HepG2 (cell line): ENCODE results near the gene GNL1. TPM values are rescaled to one million over a fixed set of nuclear protein-coding genes. Genes with fewer than 3 reads are reported as not detected.

ENCODE experiments used
- ATAC-seq: fragments of 200-7000 bp; cut with Tn5 transposase; 3 replicates; pipeline ENCODE4 v1.9.1; 2020; ENCODE audit warnings: mild to moderate bottlenecking, moderate library complexity
- BruUV-seq: library from RNA; stranded (reverse); fragments of 400-500 nt; replicated peaks from 2 replicates; lab custom pipeline; 2021; lab: Mats Ljungman, UMichigan
- CTCF ChIA-PET: fragments of 300-600 bp; formaldehyde crosslinking; extraction: SDS; loops from one replicate; lab custom pipeline; 2021; ENCODE audit warnings: low total read pairs, inconsistent platforms, low intra/inter-chr PET ratio; lab: Yijun Ruan, JAX
- POLR2A ChIA-PET: fragments of 350-600 bp; sonication (Branson Sonifier 250); formaldehyde crosslinking; loops from one replicate; lab custom pipeline; 2020; ENCODE audit warnings: antibody characterized with exemption, inconsistent platforms; lab: Yijun Ruan, JAX
- DNase-seq: peaks from one replicate; pipeline ENCODE4 v3.0.0-alpha.2; 2015; ENCODE audit warnings: low spot score
- FAIRE-seq: peaks from 3 replicates; lab custom pipeline; 2011; peaks lifted over from hg19 to GRCh38; lab: Jason Lieb, UNC
- H2AFZ ChIP-seq: one replicate; pipeline ENCODE4 v1.6.1; 2011; ENCODE audit warnings: low read length, inconsistent platforms
- H3K27ac ChIP-seq: fragments of 300-600 bp; 3 replicates; pipeline ENCODE4 v1.8.0; 2011; ENCODE audit warnings: mixed run types, mild to moderate bottlenecking, mixed read lengths, low read length, inconsistent platforms; ENCODE audit not compliant: insufficient read depth; ENCODE audit errors: extremely low read length
- H3K27me3 ChIP-seq, 2 experiments: fragments of 200-600 bp in 1 of 2; 2 replicates in 1 of 2; 3 replicates in 1 of 2; pipeline versions ENCODE4 v1.6.0 to v1.8.0; 2011; ENCODE audit warnings: low read length in 2 of 2, mild to moderate bottlenecking in 2 of 2, moderate library complexity in 2 of 2, inconsistent platforms in 1 of 2; ENCODE audit not compliant: insufficient read depth in 2 of 2, control insufficient read depth in 1 of 2
- H3K36me3 ChIP-seq, 2 experiments: fragments of 200-600 bp in 1 of 2; replicated peaks in 1 of 2; 2 replicates in 1 of 2; 3 replicates in 1 of 2; pipeline versions ENCODE4 v1.5.1 to v1.8.0; 2011; ENCODE audit warnings: low read length in 2 of 2, inconsistent platforms in 1 of 2; ENCODE audit not compliant: insufficient read depth in 2 of 2, control insufficient read depth in 1 of 2
- H3K4me1 ChIP-seq: 2 replicates; pipeline ENCODE4 v1.5.1; 2012; ENCODE audit warnings: low read length, inconsistent platforms; ENCODE audit not compliant: insufficient read depth
- H3K4me2 ChIP-seq: 2 replicates; pipeline ENCODE4 v1.6.0; 2011; ENCODE audit warnings: low read depth, low read length, inconsistent platforms
- H3K4me3 ChIP-seq, 3 experiments: fragments of 200-600 bp in 1 of 3; sonication (generic), shearing (Covaris generic) in 1 of 3; replicated peaks in 1 of 3; 2 replicates each; pipeline ENCODE4 v1.5.1; 2011 to 2016; ENCODE audit warnings: low read length in 3 of 3, inconsistent platforms in 2 of 3, low read depth in 2 of 3, mild to moderate bottlenecking in 2 of 3, control low read depth in 1 of 3, mixed read lengths in 1 of 3; ENCODE audit not compliant: insufficient read depth in 1 of 3
- H3K79me2 ChIP-seq: one replicate; pipeline ENCODE4 v1.6.1; 2011; ENCODE audit warnings: low read length, inconsistent platforms; ENCODE audit not compliant: insufficient read depth
- H3K9ac ChIP-seq: 2 replicates; pipeline ENCODE4 v1.6.0; 2011; ENCODE audit warnings: mild to moderate bottlenecking, low read depth, low read length, inconsistent platforms; ENCODE audit not compliant: insufficient read depth
- H3K9me3 ChIP-seq: 2 replicates; pipeline ENCODE4 v1.5.1; 2012; ENCODE audit warnings: mild to moderate bottlenecking, low read length
- H4K20me1 ChIP-seq: 2 replicates; pipeline ENCODE4 v1.6.0; 2011; ENCODE audit warnings: inconsistent platforms, mild to moderate bottlenecking, low read length, moderate library complexity; ENCODE audit not compliant: insufficient read depth
- HMGXB3 ChIP-seq: sonication (generic); formaldehyde crosslinking; IDR thresholded peaks from 2 replicates; pipeline ENCODE4 v1.4.0; 2020; ENCODE audit warnings: missing genetic modification reagents, borderline replicate concordance
- HNRNPUL1 ChIP-seq: fragments of 200-400 bp; formaldehyde crosslinking; IDR thresholded peaks from 2 replicates; pipeline ENCODE4 v1.6.1; 2017; ENCODE audit warnings: low read depth, mild to moderate bottlenecking, low read length, moderate library complexity
- MAX ChIP-seq: IDR thresholded peaks from 2 replicates; pipeline ENCODE4 v1.6.1; 2012; ENCODE audit warnings: inconsistent platforms
- MEF2D ChIP-seq: sonication (generic); formaldehyde crosslinking; IDR thresholded peaks from 2 replicates; pipeline ENCODE4 v1.5.1; 2020; ENCODE audit warnings: mild to moderate bottlenecking, missing genetic modification reagents
- MYC ChIP-seq: sonication (generic); formaldehyde crosslinking; IDR thresholded peaks from 2 replicates; pipeline ENCODE4 v1.9.0; 2021; ENCODE audit warnings: missing genetic modification reagents, borderline replicate concordance
- TCF7L2 ChIP-seq: IDR thresholded peaks from 2 replicates; pipeline ENCODE4 v1.6.1; 2011; ENCODE audit warnings: mild to moderate bottlenecking, low read depth, low read length, moderate library complexity
- TEAD3 ChIP-seq: optimal IDR thresholded peaks from 2 replicates; pipeline ENCODE3; 2016; ENCODE audit warnings: borderline replicate concordance
- ZNF562 ChIP-seq: sonication (generic); formaldehyde crosslinking; IDR thresholded peaks from 2 replicates; pipeline ENCODE4 v1.8.0; 2022; ENCODE audit warnings: missing genetic modification reagents, borderline replicate concordance
- ZSCAN22 ChIP-seq: sonication (generic); formaldehyde crosslinking; IDR thresholded peaks from 2 replicates; pipeline ENCODE4 v1.4.0; 2020; ENCODE audit warnings: mild to moderate bottlenecking, missing genetic modification reagents
- ZSCAN29 ChIP-seq: sonication (generic); formaldehyde crosslinking; conservative IDR thresholded peaks from 2 replicates; pipeline ENCODE4 v1.4.0; 2020; ENCODE audit warnings: mild to moderate bottlenecking, missing genetic modification reagents
- WGBS: methylation state at CpG from one replicate; pipeline ENCODE4 v1.1.6; 2017; ENCODE audit warnings: low lambda C conversion rate; 5-methylcytosine and 5-hydroxymethylcytosine counted together
- in situ Hi-C: cut with HindIII; loops from 2 replicates; pipeline ENCODE4 v1.10.0; 2017; ENCODE audit warnings: low pct_unique_long_range_greater_than_20kb; ENCODE audit not compliant: extremely low pct_ligation_motif_present
- intact Hi-C: fragments of 100-400 bp; cut with micrococcal nuclease; formaldehyde crosslinking; loops from one replicate; pipeline ENCODE4 v1.10.0; 2022; ENCODE audit not compliant: unreplicated experiment
- polyA plus RNA-seq, 8 experiments: library from polyadenylated mRNA; depleted of rRNA in 3 of 8; stranded (reverse) in 7 of 8; unstranded in 1 of 8; fragments of >200 nt; fragmentation: Illumina TruSeq in 4 of 8; extraction: Trizol in 4 of 8; gene quantifications; 2 replicates each; pipeline versions ENCODE4 v1.2.1 to v1.2.3, GENCODE V29; 2011 to 2016; ENCODE audit warnings: low read depth in 4 of 8, missing spikeins in 1 of 8, mixed read lengths in 1 of 8; ENCODE audit not compliant: insufficient read depth in 1 of 8
- total RNA-seq, 5 experiments: library from RNA; depleted of rRNA; stranded (reverse); fragments of >200 nt; fragmentation: Illumina TruSeq; extraction: Trizol; gene quantifications; 2 replicates each; pipeline ENCODE4 v1.2.3, GENCODE V29; 2016; ENCODE audit warnings: low read depth in 1 of 5
- TF ChIP-seq, protein P1 (sequence below): IDR thresholded peaks from 2 replicates; pipeline ENCODE4 v1.6.1; 2016; ENCODE audit warnings: low read depth
- TF ChIP-seq, protein P2 (sequence below): conservative IDR thresholded peaks from 2 replicates; pipeline ENCODE4 v1.6.1; 2018; ENCODE audit warnings: missing genetic modification reagents
- TF ChIP-seq, protein P3 (sequence below): IDR thresholded peaks from 2 replicates; pipeline ENCODE4 v1.6.1; 2018; ENCODE audit warnings: missing genetic modification reagents
- TF ChIP-seq, protein P4 (sequence below): sonication (generic); formaldehyde crosslinking; IDR thresholded peaks from 2 replicates; pipeline ENCODE4 v1.5.1; 2020; ENCODE audit warnings: mild to moderate bottlenecking, missing genetic modification reagents, borderline replicate concordance

Gene GNL1
- total and polyA plus RNA-seq, 2 of the 13 experiments (the other 11 are each of a cell fraction or from before 2014, with no cell fraction given) = 35.0 to 55.6 TPM

DNA sequence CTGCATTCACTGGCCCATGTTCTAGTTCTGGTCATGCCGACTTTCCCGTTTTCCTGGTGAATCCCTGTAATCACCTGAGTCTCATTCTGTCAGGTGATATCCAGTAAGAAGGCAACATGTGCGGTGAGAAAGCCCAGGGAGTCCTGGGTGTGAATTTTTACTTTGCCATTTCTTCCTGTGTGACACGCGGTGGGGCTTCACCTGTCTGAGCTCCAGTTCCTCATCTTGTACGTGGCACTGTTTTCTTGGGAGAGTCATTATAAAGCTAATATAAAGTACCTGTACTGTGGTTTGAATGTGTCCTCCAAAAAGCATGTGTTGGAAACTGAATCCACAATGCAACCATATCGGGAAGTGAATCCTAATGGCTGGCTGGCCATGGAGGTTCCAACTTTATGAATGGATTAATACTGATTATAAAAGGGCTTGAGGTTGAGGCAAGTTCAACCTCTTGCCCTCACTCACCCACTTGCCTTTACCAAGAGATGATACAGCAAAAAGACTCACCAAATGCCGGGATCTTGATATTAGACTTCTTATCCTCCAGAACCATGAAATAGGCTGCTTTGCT, 61.9 kb downstream of the GNL1 start:
- no TSS peak for BruUV-seq
- TF ChIP-seq MAX (no peak), HNRNPUL1 (no peak), MEF2D (CRISPR knock-in tag) (no peak), ZSCAN29 (CRISPR knock-in tag) (no peak), TEAD3 (CRISPR knock-in tag) (no peak), ZSCAN22 (CRISPR knock-in tag) (no peak), ZNF562 (no peak), TCF7L2 (no peak), HMGXB3 (CRISPR knock-in tag) (no peak), MYC (CRISPR knock-in tag) (no peak)
- TF ChIP-seq, protein P1, sequence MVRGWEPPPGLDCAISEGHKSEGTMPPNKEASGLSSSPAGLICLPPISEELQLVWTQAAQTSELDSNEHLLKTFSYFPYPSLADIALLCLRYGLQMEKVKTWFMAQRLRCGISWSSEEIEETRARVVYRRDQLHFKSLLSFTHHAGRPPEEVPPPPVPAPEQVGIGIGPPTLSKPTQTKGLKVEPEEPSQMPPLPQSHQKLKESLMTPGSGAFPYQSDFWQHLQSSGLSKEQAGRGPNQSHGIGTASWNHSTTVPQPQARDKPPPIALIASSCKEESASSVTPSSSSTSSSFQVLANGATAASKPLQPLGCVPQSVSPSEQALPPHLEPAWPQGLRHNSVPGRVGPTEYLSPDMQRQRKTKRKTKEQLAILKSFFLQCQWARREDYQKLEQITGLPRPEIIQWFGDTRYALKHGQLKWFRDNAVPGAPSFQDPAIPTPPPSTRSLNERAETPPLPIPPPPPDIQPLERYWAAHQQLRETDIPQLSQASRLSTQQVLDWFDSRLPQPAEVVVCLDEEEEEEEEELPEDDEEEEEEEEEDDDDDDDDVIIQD (CRISPR knock-in tag) = no peak
- TF ChIP-seq, protein P2, sequence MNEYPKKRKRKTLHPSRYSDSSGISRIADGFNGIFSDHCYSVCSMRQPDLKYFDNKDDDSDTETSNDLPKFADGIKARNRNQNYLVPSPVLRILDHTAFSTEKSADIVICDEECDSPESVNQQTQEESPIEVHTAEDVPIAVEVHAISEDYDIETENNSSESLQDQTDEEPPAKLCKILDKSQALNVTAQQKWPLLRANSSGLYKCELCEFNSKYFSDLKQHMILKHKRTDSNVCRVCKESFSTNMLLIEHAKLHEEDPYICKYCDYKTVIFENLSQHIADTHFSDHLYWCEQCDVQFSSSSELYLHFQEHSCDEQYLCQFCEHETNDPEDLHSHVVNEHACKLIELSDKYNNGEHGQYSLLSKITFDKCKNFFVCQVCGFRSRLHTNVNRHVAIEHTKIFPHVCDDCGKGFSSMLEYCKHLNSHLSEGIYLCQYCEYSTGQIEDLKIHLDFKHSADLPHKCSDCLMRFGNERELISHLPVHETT (CRISPR knock-in tag) = no peak
- TF ChIP-seq, protein P3, sequence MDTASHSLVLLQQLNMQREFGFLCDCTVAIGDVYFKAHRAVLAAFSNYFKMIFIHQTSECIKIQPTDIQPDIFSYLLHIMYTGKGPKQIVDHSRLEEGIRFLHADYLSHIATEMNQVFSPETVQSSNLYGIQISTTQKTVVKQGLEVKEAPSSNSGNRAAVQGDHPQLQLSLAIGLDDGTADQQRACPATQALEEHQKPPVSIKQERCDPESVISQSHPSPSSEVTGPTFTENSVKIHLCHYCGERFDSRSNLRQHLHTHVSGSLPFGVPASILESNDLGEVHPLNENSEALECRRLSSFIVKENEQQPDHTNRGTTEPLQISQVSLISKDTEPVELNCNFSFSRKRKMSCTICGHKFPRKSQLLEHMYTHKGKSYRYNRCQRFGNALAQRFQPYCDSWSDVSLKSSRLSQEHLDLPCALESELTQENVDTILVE (CRISPR knock-in tag) = no peak
- TF ChIP-seq, protein P4, sequence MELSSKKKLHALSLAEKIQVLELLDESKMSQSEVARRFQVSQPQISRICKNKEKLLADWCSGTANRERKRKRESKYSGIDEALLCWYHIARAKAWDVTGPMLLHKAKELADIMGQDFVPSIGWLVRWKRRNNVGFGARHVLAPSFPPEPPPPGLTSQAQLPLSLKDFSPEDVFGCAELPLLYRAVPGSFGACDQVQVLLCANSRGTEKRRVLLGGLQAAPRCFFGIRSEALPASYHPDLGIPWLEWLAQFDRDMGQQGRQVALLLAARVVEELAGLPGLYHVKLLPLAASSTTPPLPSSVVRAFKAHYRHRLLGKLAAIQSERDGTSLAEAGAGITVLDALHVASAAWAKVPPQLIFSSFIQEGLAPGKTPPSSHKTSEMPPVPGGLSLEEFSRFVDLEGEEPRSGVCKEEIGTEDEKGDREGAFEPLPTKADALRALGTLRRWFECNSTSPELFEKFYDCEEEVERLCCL = no peak

More for the DNA sequence above, 61.9 kb downstream of the GNL1 start:
- in situ Hi-C loops (no loop called here), intact Hi-C loops (no loop called here)
- POLR2A ChIA-PET = no interaction called here
- no peak for FAIRE-seq
- no peak overlapping the region for H3K4me3 ChIP-seq
- no peak for DNase-seq
- H2AFZ ChIP-seq = no peak overlapping the region
- H3K79me2 ChIP-seq = peaks cover 4% of the 10 kb centered on the region
- 92% methylated on average over 8 of the region's 8 CpGs for WGBS
- H3K27ac ChIP-seq = no peak overlapping the region
- peaks cover 1 to 19% of the 10 kb centered on the region in 2 experiments; a peak in 4 of 5 replicates for H3K36me3 ChIP-seq
- no peak for ATAC-seq
- no peaks in the 10 kb centered on the region for H3K9me3 ChIP-seq
- no peaks in the 10 kb centered on the region for H3K27me3 ChIP-seq
- CTCF ChIA-PET = no interaction called here
- no peak overlapping the region for H3K4me2 ChIP-seq
- no peak overlapping the region for H3K9ac ChIP-seq
- H3K4me1 ChIP-seq = peaks cover 18% of the 10 kb centered on the region
- no peaks in the 10 kb centered on the region for H4K20me1 ChIP-seq
